Breast epithelium (tissue), 3 donors: ENCODE results near the gene GATB.

Experiments used
- POLR2A ChIP-seq: fragments of 450-650 bp; IDR thresholded peaks from one replicate; pipeline ENCODE4 v1.6.1; 2016; ENCODE audit warnings: antibody characterized with exemption, mild to moderate bottlenecking, moderate library complexity
- POLR2AphosphoS5 ChIP-seq, 3 donors: sonication (generic); formaldehyde crosslinking; IDR thresholded peaks; one replicate each; pipeline ENCODE4 v1.6.1; 2017; ENCODE audit warnings: antibody characterized with exemption in 3 of 3
- TF ChIP-seq, protein P1 (sequence below), 3 donors: fragments of 450-650 bp; IDR thresholded peaks; one replicate each; pipeline ENCODE4 v1.5.1; 2016 to 2017; ENCODE audit warnings: antibody characterized with exemption in 3 of 3, mild to moderate bottlenecking in 3 of 3, moderate library complexity in 3 of 3

DNA sequence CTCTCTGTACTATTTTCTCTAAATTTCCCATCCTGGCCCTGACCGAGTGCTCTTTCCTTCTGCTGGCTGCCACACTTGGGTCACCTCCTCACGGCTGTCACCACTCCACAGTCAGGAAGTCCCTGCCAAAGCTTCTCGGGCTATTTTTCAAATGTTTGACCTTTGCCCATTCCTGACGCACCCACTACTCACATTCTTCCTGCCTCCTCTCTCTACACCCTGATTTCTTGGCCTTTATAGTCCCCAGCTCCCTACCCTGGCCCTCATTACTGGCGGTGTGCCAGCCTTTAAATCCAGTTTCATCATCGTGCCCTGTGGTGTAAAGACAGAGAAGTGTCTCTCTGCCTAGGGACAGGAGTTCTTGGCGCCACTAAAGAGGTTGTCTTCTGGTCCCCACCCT lies 46.4 kb upstream of the GATB start:
- TF ChIP-seq, protein P1, sequence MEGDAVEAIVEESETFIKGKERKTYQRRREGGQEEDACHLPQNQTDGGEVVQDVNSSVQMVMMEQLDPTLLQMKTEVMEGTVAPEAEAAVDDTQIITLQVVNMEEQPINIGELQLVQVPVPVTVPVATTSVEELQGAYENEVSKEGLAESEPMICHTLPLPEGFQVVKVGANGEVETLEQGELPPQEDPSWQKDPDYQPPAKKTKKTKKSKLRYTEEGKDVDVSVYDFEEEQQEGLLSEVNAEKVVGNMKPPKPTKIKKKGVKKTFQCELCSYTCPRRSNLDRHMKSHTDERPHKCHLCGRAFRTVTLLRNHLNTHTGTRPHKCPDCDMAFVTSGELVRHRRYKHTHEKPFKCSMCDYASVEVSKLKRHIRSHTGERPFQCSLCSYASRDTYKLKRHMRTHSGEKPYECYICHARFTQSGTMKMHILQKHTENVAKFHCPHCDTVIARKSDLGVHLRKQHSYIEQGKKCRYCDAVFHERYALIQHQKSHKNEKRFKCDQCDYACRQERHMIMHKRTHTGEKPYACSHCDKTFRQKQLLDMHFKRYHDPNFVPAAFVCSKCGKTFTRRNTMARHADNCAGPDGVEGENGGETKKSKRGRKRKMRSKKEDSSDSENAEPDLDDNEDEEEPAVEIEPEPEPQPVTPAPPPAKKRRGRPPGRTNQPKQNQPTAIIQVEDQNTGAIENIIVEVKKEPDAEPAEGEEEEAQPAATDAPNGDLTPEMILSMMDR (IDR thresholded peaks at IDR 0.05): no peak
- no peak for TF ChIP-seq POLR2AphosphoS5 (IDR thresholded peaks at IDR 0.05)
- no peak for TF ChIP-seq POLR2A
